Osteoblast (primary cell): ENCODE data around the gene INO80. TPM values are rescaled to one million over a fixed set of nuclear protein-coding genes. Genes with fewer than 3 reads are reported as not detected.

Experiments
- DNase-seq: peaks from one replicate; pipeline ENCODE4 v3.0.0; 2011; ENCODE audit warnings: low spot score, mixed read lengths; ENCODE audit not compliant: insufficient read length; ENCODE audit errors: missing footprints
- H2AFZ ChIP-seq: 2 replicates; pipeline ENCODE4 v1.6.0; 2011; ENCODE audit warnings: mild to moderate bottlenecking, low read length
- H3K27ac ChIP-seq: 2 replicates; pipeline ENCODE4 v1.5.1; 2011; ENCODE audit warnings: mild to moderate bottlenecking, low read depth, low read length, moderate library complexity
- H3K27me3 ChIP-seq: 2 replicates; pipeline ENCODE4 v1.6.0; 2012; ENCODE audit warnings: mild to moderate bottlenecking, control low read depth, inconsistent platforms, low read length, moderate library complexity; ENCODE audit not compliant: insufficient read depth
- H3K36me3 ChIP-seq: 2 replicates; pipeline ENCODE4 v1.5.1; 2011; ENCODE audit warnings: mild to moderate bottlenecking, low read length, control low read depth, moderate library complexity; ENCODE audit not compliant: insufficient read depth
- H3K4me1 ChIP-seq: 2 replicates; pipeline ENCODE4 v1.5.1; 2011; ENCODE audit warnings: mild to moderate bottlenecking, low read length, control low read depth, moderate library complexity; ENCODE audit not compliant: insufficient read depth
- H3K4me2 ChIP-seq: 2 replicates; pipeline ENCODE4 v1.6.0; 2011; ENCODE audit warnings: mild to moderate bottlenecking, low read length; ENCODE audit not compliant: insufficient read depth
- H3K4me3 ChIP-seq: fragments of 200-600 bp; sonication (generic); 3 replicates; pipeline ENCODE4 v1.5.1; 2012; ENCODE audit warnings: mild to moderate bottlenecking, low read length, inconsistent platforms; ENCODE audit not compliant: insufficient read depth
- H3K79me2 ChIP-seq: 2 replicates; pipeline ENCODE4 v1.6.0; 2012; ENCODE audit warnings: mild to moderate bottlenecking, low read length, control low read depth, inconsistent platforms; ENCODE audit not compliant: insufficient read depth
- H3K9me3 ChIP-seq: 2 replicates; pipeline ENCODE4 v1.5.1; 2011; ENCODE audit warnings: low read depth, low read length, control low read depth
- H4K20me1 ChIP-seq: 2 replicates; pipeline ENCODE4 v1.6.0; 2012; ENCODE audit warnings: mild to moderate bottlenecking, low read length, control low read depth; ENCODE audit not compliant: insufficient read depth
- CTCF ChIP-seq: IDR thresholded peaks from 2 replicates; pipeline ENCODE4 v1.5.1; 2011; ENCODE audit warnings: mild to moderate bottlenecking, low read depth, low read length, moderate library complexity; ENCODE audit errors: extremely low read depth
- total RNA-seq: library from RNA; depleted of rRNA; stranded (reverse); fragments of >200 nt; gene quantifications from 2 replicates; pipeline ENCODE4 v1.2.3, GENCODE V29; 2012

Gene INO80
- total RNA-seq, 1 donor = 23.5 TPM

GRCh38 chr15:40938536-40938870 lies 177.6 kb downstream of the INO80 start:
- no peak overlapping the region for H2AFZ ChIP-seq
- H3K79me2 ChIP-seq = no peaks in the 10 kb centered on the region
- no peak overlapping the region for H3K4me2 ChIP-seq
- no peaks in the 10 kb centered on the region for H3K36me3 ChIP-seq
- H3K27ac ChIP-seq = no peak overlapping the region
- peaks cover 22% of the 10 kb centered on the region for H3K4me1 ChIP-seq
- no peak for DNase-seq
- TF ChIP-seq CTCF = no peak
- no peak overlapping the region for H3K4me3 ChIP-seq
- peaks cover 5% of the 10 kb centered on the region for H3K27me3 ChIP-seq
- no peaks in the 10 kb centered on the region for H3K9me3 ChIP-seq
- H4K20me1 ChIP-seq = no peaks in the 10 kb centered on the region

- TF ChIP-seq CTCF = peak; percentile 33
- Histone ChIP-seq H4K20me1 (no peaks in the 10 kb centered on the region), H3K27me3 (peaks cover 9% of the 10 kb centered on the region), H3K4me1 (peaks cover 22% of the 10 kb centered on the region), H3K79me2 (no peaks in the 10 kb centered on the region), H3K36me3 (no peaks in the 10 kb centered on the region), H3K27ac (no peak overlapping the region), H3K4me3 (no peak overlapping the region), H3K9me3 (no peaks in the 10 kb centered on the region), H3K4me2 (peak overlapping the region; percentile 32), H2AFZ (no peak overlapping the region)
- peak; percentile 95 for DNase-seq
These were observed 178.1 kb downstream of the INO80 start for GRCh38 chr15:40937762-40938535.

- Histone ChIP-seq H3K4me1 (peaks cover 16% of the 10 kb centered on the region), H2AFZ (no peak overlapping the region), H3K27ac (no peak overlapping the region), H3K27me3 (peaks cover 16% of the 10 kb centered on the region), H3K4me2 (peak overlapping the region; percentile 32), H3K9me3 (no peaks in the 10 kb centered on the region), H3K79me2 (no peaks in the 10 kb centered on the region), H3K36me3 (no peaks in the 10 kb centered on the region), H3K4me3 (no peak overlapping the region), H4K20me1 (no peaks in the 10 kb centered on the region)
- DNase-seq = peak; percentile 95
- TF ChIP-seq CTCF = no peak
These were observed 179.1 kb downstream of the INO80 start for GRCh38 chr15:40936709-40937666.

GRCh38 chr15:40936234-40936708 lies 179.8 kb downstream of the INO80 start:
- no peak overlapping the region for H2AFZ ChIP-seq
- H4K20me1 ChIP-seq = no peaks in the 10 kb centered on the region
- peaks cover 15% of the 10 kb centered on the region for H3K4me1 ChIP-seq
- no peaks in the 10 kb centered on the region for H3K36me3 ChIP-seq
- peaks cover 23% of the 10 kb centered on the region for H3K27me3 ChIP-seq
- no peaks in the 10 kb centered on the region for H3K9me3 ChIP-seq
- TF ChIP-seq CTCF = no peak
- H3K79me2 ChIP-seq = no peaks in the 10 kb centered on the region
- H3K4me3 ChIP-seq = no peak overlapping the region
- H3K4me2 ChIP-seq = no peak overlapping the region
- H3K27ac ChIP-seq = no peak overlapping the region
- peak; percentile 52 for DNase-seq
